ENCODE measurements around the gene SGCA. TPM values are rescaled to one million over a fixed set of nuclear protein-coding genes. Genes with fewer than 3 reads are reported as not detected.

SGCA gene
- polyA plus RNA-seq, 1 donor (not counting 4 experiments of a cell fraction or from before 2014, with no cell fraction given), result not detected

DNA sequence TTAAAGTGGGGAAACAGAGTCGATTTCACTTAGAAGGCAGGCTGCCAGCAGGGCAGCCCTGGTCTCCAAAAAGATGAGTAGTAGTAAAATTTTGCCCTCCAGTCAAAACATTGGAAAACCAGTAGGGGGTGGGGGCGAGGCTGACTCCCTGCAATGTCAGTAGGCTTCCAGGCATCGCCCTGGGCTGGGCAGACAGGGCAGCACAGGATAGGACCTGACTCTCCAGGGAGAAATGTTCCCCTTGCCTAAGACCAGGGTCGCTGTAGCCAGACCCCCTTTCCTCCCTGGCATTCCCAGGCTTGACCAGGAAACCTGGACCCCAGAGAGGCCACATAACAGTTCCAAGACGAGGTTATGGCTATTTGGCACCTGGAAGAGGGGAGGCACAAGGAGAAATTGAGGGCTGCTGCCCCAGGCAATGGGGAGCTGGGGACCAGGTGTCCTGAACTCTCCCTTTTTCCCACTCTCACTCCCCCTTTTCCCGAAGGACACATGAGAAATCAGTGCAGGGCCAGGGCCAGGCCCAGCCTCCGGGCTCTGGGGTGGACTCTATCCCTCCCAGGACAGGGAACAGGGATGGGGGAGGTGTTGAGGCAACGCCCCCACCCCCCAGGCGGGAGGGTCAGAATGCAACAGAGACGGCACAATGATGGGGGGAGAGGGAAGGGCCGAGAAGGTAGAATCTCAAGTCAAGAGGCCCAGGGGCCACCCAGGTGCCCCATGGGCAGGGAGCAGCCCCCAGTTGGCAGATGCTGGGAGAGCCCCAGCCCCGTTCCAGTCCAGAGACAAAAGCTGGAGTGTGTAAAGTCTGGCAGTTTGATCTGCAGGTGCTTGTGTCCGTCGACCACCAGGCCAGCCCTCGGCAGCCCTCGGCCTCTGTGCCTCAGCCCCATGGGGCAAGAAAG, 31.3 kb upstream of the SGCA start:
- H2AFZ ChIP-seq (ENCODE audit: control insufficient read depth, low read length), result no peak overlapping the region
- no peak overlapping the region for H3K4me2 ChIP-seq (ENCODE audit: control insufficient read depth, extremely low read depth, insufficient read depth, low read depth, low read length)
- no peaks in the 10 kb centered on the region for H3K9me1 ChIP-seq (ENCODE audit: control insufficient read depth, extremely low read depth, insufficient read depth, low read length)
- no peaks in the 10 kb centered on the region for H4K20me1 ChIP-seq (ENCODE audit: control insufficient read depth, extremely low read depth, insufficient read depth, low read length)
- H3K9ac ChIP-seq (ENCODE audit: control insufficient read depth, extremely low read depth, insufficient read depth, low read length), result no peak overlapping the region
- H3K4me1 ChIP-seq (ENCODE audit: control insufficient read depth, extremely low read depth, insufficient read depth, low read length), result peaks cover 3% of the 10 kb centered on the region
- peaks cover 11% of the 10 kb centered on the region for H3K27me3 ChIP-seq (ENCODE audit: control insufficient read depth, extremely low read depth, insufficient read depth, low read length)
- no peak for FAIRE-seq
- H3K4me3 ChIP-seq (ENCODE audit: control insufficient read depth in 2 of 3, extremely low read depth in 1 of 3, insufficient read depth in 2 of 3, low read depth in 1 of 3, low read length in 3 of 3), result no peak overlapping the region
- no peaks in the 10 kb centered on the region for H3K9me3 ChIP-seq (ENCODE audit: control insufficient read depth, low read depth, low read length)
- TF ChIP-seq, protein P1, sequence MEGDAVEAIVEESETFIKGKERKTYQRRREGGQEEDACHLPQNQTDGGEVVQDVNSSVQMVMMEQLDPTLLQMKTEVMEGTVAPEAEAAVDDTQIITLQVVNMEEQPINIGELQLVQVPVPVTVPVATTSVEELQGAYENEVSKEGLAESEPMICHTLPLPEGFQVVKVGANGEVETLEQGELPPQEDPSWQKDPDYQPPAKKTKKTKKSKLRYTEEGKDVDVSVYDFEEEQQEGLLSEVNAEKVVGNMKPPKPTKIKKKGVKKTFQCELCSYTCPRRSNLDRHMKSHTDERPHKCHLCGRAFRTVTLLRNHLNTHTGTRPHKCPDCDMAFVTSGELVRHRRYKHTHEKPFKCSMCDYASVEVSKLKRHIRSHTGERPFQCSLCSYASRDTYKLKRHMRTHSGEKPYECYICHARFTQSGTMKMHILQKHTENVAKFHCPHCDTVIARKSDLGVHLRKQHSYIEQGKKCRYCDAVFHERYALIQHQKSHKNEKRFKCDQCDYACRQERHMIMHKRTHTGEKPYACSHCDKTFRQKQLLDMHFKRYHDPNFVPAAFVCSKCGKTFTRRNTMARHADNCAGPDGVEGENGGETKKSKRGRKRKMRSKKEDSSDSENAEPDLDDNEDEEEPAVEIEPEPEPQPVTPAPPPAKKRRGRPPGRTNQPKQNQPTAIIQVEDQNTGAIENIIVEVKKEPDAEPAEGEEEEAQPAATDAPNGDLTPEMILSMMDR (optimal IDR thresholded peaks at IDR 0.05 in 1 of 3, IDR thresholded peaks at IDR 0.05 in 1 of 3, conservative IDR thresholded peaks at IDR 0.05 in 1 of 3; ENCODE audit: extremely low read depth in 1 of 3, insufficient read depth in 2 of 3, low read length in 3 of 3), result peak in 1 of 3 experiments; percentile 2
- no peak for TF ChIP-seq EZH2 (IDR thresholded peaks at IDR 0.05; ENCODE audit: low read length)
- no peaks in the 10 kb centered on the region for H3K79me2 ChIP-seq (ENCODE audit: control insufficient read depth, insufficient read depth, low read length)
- no peak overlapping the region for H3K27ac ChIP-seq (ENCODE audit: control insufficient read depth, insufficient read depth, low read length)
- DNase-seq (ENCODE audit: low read depth, low spot score), result no peak
- dilution Hi-C loops (cut with MboI; ENCODE audit: extremely low pct_ligation_motif_present, low sequenced_read_pairs), result no loop called here
- peaks cover 38 to 39% of the 10 kb centered on the region in 2 experiments for H3K36me3 ChIP-seq (ENCODE audit: control insufficient read depth in 2 of 2, extremely low read depth in 1 of 2, insufficient read depth in 2 of 2, low read length in 2 of 2)

DNA sequence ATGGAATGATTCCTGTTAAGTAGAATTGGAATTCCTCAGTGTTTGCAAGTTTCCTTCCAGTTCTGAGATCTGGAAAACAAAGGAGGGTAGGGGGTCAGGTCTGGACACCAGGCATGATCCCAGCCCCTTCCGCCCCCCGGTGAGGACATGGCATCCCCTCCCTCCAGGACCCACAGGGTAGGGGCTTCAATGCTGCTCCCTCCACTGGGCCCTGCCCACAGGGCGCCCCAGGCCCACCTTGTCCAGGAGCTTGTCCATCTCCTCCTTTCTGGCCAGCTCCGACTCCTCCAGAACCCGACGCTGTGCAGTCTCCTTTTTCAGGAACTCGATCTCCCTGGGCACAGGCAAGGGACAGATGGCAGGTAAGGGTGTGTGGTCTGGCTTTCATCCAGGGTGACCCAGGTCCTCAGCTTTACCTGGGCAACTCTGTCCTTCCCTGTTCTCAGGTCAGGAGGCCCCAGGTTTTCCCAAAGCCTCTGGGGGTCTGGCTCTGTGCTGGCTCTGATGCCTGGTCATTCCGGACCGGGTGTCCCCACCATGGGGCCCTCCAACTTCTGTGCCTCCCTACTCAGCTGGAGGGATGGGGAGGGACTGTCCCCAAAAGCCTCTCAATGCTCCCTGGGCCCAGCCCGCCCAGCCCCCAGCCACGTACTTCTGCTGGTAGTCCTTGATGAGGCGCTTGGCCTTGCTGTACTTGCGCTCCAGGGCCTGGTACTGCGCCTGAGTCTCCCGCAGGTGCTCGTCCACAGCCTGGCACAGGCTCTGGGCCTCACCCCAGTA, 30.3 kb upstream of the SGCA start:
- H3K36me3 ChIP-seq (ENCODE audit: control insufficient read depth in 2 of 2, extremely low read depth in 1 of 2, insufficient read depth in 2 of 2, low read length in 2 of 2), result peaks cover 43 to 49% of the 10 kb centered on the region in 2 experiments

More for the DNA sequence above, 30.3 kb upstream of the SGCA start:
- Histone ChIP-seq H3K9ac (ENCODE audit: control insufficient read depth, extremely low read depth, insufficient read depth, low read length) (no peak overlapping the region), H3K9me3 (ENCODE audit: control insufficient read depth, low read depth, low read length) (no peaks in the 10 kb centered on the region), H3K79me2 (ENCODE audit: control insufficient read depth, insufficient read depth, low read length) (no peaks in the 10 kb centered on the region), H3K4me2 (ENCODE audit: control insufficient read depth, extremely low read depth, insufficient read depth, low read depth, low read length) (no peak overlapping the region), H3K4me3 (ENCODE audit: control insufficient read depth in 2 of 3, extremely low read depth in 1 of 3, insufficient read depth in 2 of 3, low read depth in 1 of 3, low read length in 3 of 3) (no peak overlapping the region), H2AFZ (ENCODE audit: control insufficient read depth, low read length) (no peak overlapping the region), H3K4me1 (ENCODE audit: control insufficient read depth, extremely low read depth, insufficient read depth, low read length) (no peaks in the 10 kb centered on the region), H3K27ac (ENCODE audit: control insufficient read depth, insufficient read depth, low read length) (no peak overlapping the region), H3K9me1 (ENCODE audit: control insufficient read depth, extremely low read depth, insufficient read depth, low read length) (no peaks in the 10 kb centered on the region), H3K27me3 (ENCODE audit: control insufficient read depth, extremely low read depth, insufficient read depth, low read length) (peaks cover 5% of the 10 kb centered on the region), H4K20me1 (ENCODE audit: control insufficient read depth, extremely low read depth, insufficient read depth, low read length) (peaks cover 4% of the 10 kb centered on the region)
- TF ChIP-seq, protein P1 (optimal IDR thresholded peaks at IDR 0.05 in 1 of 3, IDR thresholded peaks at IDR 0.05 in 1 of 3, conservative IDR thresholded peaks at IDR 0.05 in 1 of 3; ENCODE audit: extremely low read depth in 1 of 3, insufficient read depth in 2 of 3, low read length in 3 of 3), result no peak
- no peak for TF ChIP-seq EZH2 (IDR thresholded peaks at IDR 0.05; ENCODE audit: low read length)
- DNase-seq (ENCODE audit: low read depth, low spot score) (no peak), FAIRE-seq (no peak)
- dilution Hi-C loops (cut with MboI; ENCODE audit: extremely low pct_ligation_motif_present, low sequenced_read_pairs), result no loop called here

Data from keratinocyte (primary cell).